HG03575 (cell line): Measurements from ENCODE around the gene ZYX.
"Not testable (repeated sequence)": the region's sequence is repeated elsewhere in the genome, so short reads cannot be mapped to it uniquely, and the experiment has no call there.

Experiments
- ATAC-seq: cut with Tn5 transposase; IDR thresholded peaks from one replicate; pipeline ENCODE4 v1.9.1; 2021; ENCODE audit not compliant: unreplicated experiment, insufficient number of reproducible peaks, low FRiP score; ENCODE audit errors: extremely low read depth

ZYX gene

GRCh38 chr7:143382791-143383641 is 1.9 kb downstream of the ZYX start:
- no peak for ATAC-seq

- no peak for ATAC-seq
Measured at GRCh38 chr7:143383642-143383957, 2.5 kb downstream of the ZYX start.

- no peak for ATAC-seq
Measured at GRCh38 chr7:143384148-143384547, 3.0 kb downstream of the ZYX start.

GRCh38 chr7:143384661-143385631 is 3.8 kb downstream of the ZYX start:
- no peak for ATAC-seq

GRCh38 chr7:143385891-143386781 is 5.0 kb downstream of the ZYX start:
- peak; percentile 35 for ATAC-seq

- ATAC-seq, result no peak
Measured at GRCh38 chr7:143387156-143387975, 6.2 kb downstream of the ZYX start.

- ATAC-seq, result no peak
Measured at GRCh38 chr7:143388051-143388450, 6.9 kb downstream of the ZYX start.

GRCh38 chr7:143388491-143389101 is 7.5 kb downstream of the ZYX start:
- no peak for ATAC-seq

GRCh38 chr7:143389316-143390103 is 8.4 kb downstream of the ZYX start:
- no peak for ATAC-seq

GRCh38 chr7:143390104-143390772 is 9.1 kb downstream of the ZYX start:
- no peak for ATAC-seq

GRCh38 chr7:143390773-143391317 is 9.7 kb downstream of the ZYX start:
- no peak for ATAC-seq

GRCh38 chr7:143391462-143392404 is 10.6 kb downstream of the ZYX start:
- no peak for ATAC-seq

GRCh38 chr7:143392427-143392826 is 11.3 kb downstream of the ZYX start:
- ATAC-seq, result not testable (repeated sequence)

- ATAC-seq, result no peak
Measured at GRCh38 chr7:143392875-143393266, 11.7 kb downstream of the ZYX start.

- no peak for ATAC-seq
Measured at GRCh38 chr7:143393267-143394041, 12.3 kb downstream of the ZYX start.
